HepG2 (cell line): ENCODE data around the gene TNFRSF6B. TPM values are rescaled to one million over a fixed set of nuclear protein-coding genes. Genes with fewer than 3 reads are reported as not detected.
A peak's percentile ranks its signal among the peaks of the same experiment; 100 is the strongest.

Source experiments
- ATAC-seq: fragments of 200-7000 bp; cut with Tn5 transposase; 3 replicates; pipeline ENCODE4 v1.9.1; 2020; ENCODE audit warnings: mild to moderate bottlenecking, moderate library complexity
- BruUV-seq: library from RNA; stranded (reverse); fragments of 400-500 nt; replicated peaks from 2 replicates; lab custom pipeline; 2021; lab: Mats Ljungman, UMichigan
- CTCF ChIA-PET: fragments of 300-600 bp; formaldehyde crosslinking; extraction: SDS; loops from one replicate; lab custom pipeline; 2021; ENCODE audit warnings: low total read pairs, inconsistent platforms, low intra/inter-chr PET ratio; lab: Yijun Ruan, JAX
- POLR2A ChIA-PET: fragments of 350-600 bp; sonication (Branson Sonifier 250); formaldehyde crosslinking; loops from one replicate; lab custom pipeline; 2020; ENCODE audit warnings: antibody characterized with exemption, inconsistent platforms; lab: Yijun Ruan, JAX
- DNase-seq: peaks from one replicate; pipeline ENCODE4 v3.0.0-alpha.2; 2015; ENCODE audit warnings: low spot score
- FAIRE-seq: peaks from 3 replicates; lab custom pipeline; 2011; peaks lifted over from hg19 to GRCh38; lab: Jason Lieb, UNC
- H2AFZ ChIP-seq: one replicate; pipeline ENCODE4 v1.6.1; 2011; ENCODE audit warnings: low read length, inconsistent platforms
- H3K27ac ChIP-seq: fragments of 300-600 bp; 3 replicates; pipeline ENCODE4 v1.8.0; 2011; ENCODE audit warnings: mixed run types, mild to moderate bottlenecking, mixed read lengths, low read length, inconsistent platforms; ENCODE audit not compliant: insufficient read depth; ENCODE audit errors: extremely low read length
- H3K27me3 ChIP-seq, 2 experiments: fragments of 200-600 bp in 1 of 2; 2 replicates in 1 of 2; 3 replicates in 1 of 2; pipeline versions ENCODE4 v1.6.0 to v1.8.0; 2011; ENCODE audit warnings: low read length in 2 of 2, mild to moderate bottlenecking in 2 of 2, moderate library complexity in 2 of 2, inconsistent platforms in 1 of 2; ENCODE audit not compliant: insufficient read depth in 2 of 2, control insufficient read depth in 1 of 2
- H3K36me3 ChIP-seq, 2 experiments: fragments of 200-600 bp in 1 of 2; replicated peaks in 1 of 2; 2 replicates in 1 of 2; 3 replicates in 1 of 2; pipeline versions ENCODE4 v1.5.1 to v1.8.0; 2011; ENCODE audit warnings: low read length in 2 of 2, inconsistent platforms in 1 of 2; ENCODE audit not compliant: insufficient read depth in 2 of 2, control insufficient read depth in 1 of 2
- H3K4me1 ChIP-seq: 2 replicates; pipeline ENCODE4 v1.5.1; 2012; ENCODE audit warnings: low read length, inconsistent platforms; ENCODE audit not compliant: insufficient read depth
- H3K4me2 ChIP-seq: 2 replicates; pipeline ENCODE4 v1.6.0; 2011; ENCODE audit warnings: low read depth, low read length, inconsistent platforms
- H3K4me3 ChIP-seq, 3 experiments: fragments of 200-600 bp in 1 of 3; sonication (generic), shearing (Covaris generic) in 1 of 3; replicated peaks in 1 of 3; 2 replicates each; pipeline ENCODE4 v1.5.1; 2011 to 2016; ENCODE audit warnings: low read length in 3 of 3, inconsistent platforms in 2 of 3, low read depth in 2 of 3, mild to moderate bottlenecking in 2 of 3, control low read depth in 1 of 3, mixed read lengths in 1 of 3; ENCODE audit not compliant: insufficient read depth in 1 of 3
- H3K79me2 ChIP-seq: one replicate; pipeline ENCODE4 v1.6.1; 2011; ENCODE audit warnings: low read length, inconsistent platforms; ENCODE audit not compliant: insufficient read depth
- H3K9ac ChIP-seq: 2 replicates; pipeline ENCODE4 v1.6.0; 2011; ENCODE audit warnings: mild to moderate bottlenecking, low read depth, low read length, inconsistent platforms; ENCODE audit not compliant: insufficient read depth
- H3K9me3 ChIP-seq: 2 replicates; pipeline ENCODE4 v1.5.1; 2012; ENCODE audit warnings: mild to moderate bottlenecking, low read length
- H4K20me1 ChIP-seq: 2 replicates; pipeline ENCODE4 v1.6.0; 2011; ENCODE audit warnings: inconsistent platforms, mild to moderate bottlenecking, low read length, moderate library complexity; ENCODE audit not compliant: insufficient read depth
- AGO2 ChIP-seq: fragments of 200-400 bp; formaldehyde crosslinking; optimal IDR thresholded peaks from 2 replicates; pipeline ENCODE3; 2017; ENCODE audit warnings: mild to moderate bottlenecking, low read depth, low read length, moderate library complexity
- EED ChIP-seq: sonication (generic); formaldehyde crosslinking; IDR thresholded peaks from 2 replicates; pipeline ENCODE4 v1.5.0; 2020; ENCODE audit warnings: mild to moderate bottlenecking, missing genetic modification reagents
- MIER3 ChIP-seq: IDR thresholded peaks from 2 replicates; pipeline ENCODE4 v1.6.1; 2016; ENCODE audit warnings: missing compliant biosample characterization, borderline replicate concordance
- NCOA5 ChIP-seq: sonication (generic); formaldehyde crosslinking; IDR thresholded peaks from 2 replicates; pipeline ENCODE4 v1.4.0; 2020; ENCODE audit warnings: missing genetic modification reagents
- RCOR2 ChIP-seq: IDR thresholded peaks from 2 replicates; pipeline ENCODE4 v1.6.1; 2016; ENCODE audit warnings: missing biosample characterization, missing genetic modification reagents
- TARDBP ChIP-seq: sonication (generic); formaldehyde crosslinking; IDR thresholded peaks from 2 replicates; pipeline ENCODE4 v1.8.0; 2022; ENCODE audit warnings: mild to moderate bottlenecking, missing genetic modification reagents
- U2AF2 ChIP-seq: fragments of 200-400 bp; formaldehyde crosslinking; IDR thresholded peaks from 2 replicates; pipeline ENCODE4 v1.6.1; 2017; ENCODE audit warnings: low read depth, mild to moderate bottlenecking, low read length
- YY1 ChIP-seq: IDR thresholded peaks from 2 replicates; pipeline ENCODE4 v1.6.1; 2011; ENCODE audit warnings: low read length, low read depth, moderate library complexity, mild to moderate bottlenecking; ENCODE audit not compliant: insufficient read depth, insufficient replicate concordance
- ZC3H13 ChIP-seq: sonication (generic); formaldehyde crosslinking; IDR thresholded peaks from 2 replicates; pipeline ENCODE4 v1.8.1; 2023; ENCODE audit warnings: mild to moderate bottlenecking, missing genetic modification reagents, moderate library complexity
- ZNF749 ChIP-seq: sonication (generic); formaldehyde crosslinking; IDR thresholded peaks from 2 replicates; pipeline ENCODE4 v1.8.0; 2022; ENCODE audit warnings: mild to moderate bottlenecking, missing genetic modification reagents, moderate library complexity, borderline replicate concordance
- ZNF792 ChIP-seq: IDR thresholded peaks from 2 replicates; pipeline ENCODE4 v1.6.1; 2016
- WGBS: methylation state at CpG from one replicate; pipeline ENCODE4 v1.1.6; 2017; ENCODE audit warnings: low lambda C conversion rate; 5-methylcytosine and 5-hydroxymethylcytosine counted together
- in situ Hi-C: cut with HindIII; loops from 2 replicates; pipeline ENCODE4 v1.10.0; 2017; ENCODE audit warnings: low pct_unique_long_range_greater_than_20kb; ENCODE audit not compliant: extremely low pct_ligation_motif_present
- intact Hi-C: fragments of 100-400 bp; cut with micrococcal nuclease; formaldehyde crosslinking; loops from one replicate; pipeline ENCODE4 v1.10.0; 2022; ENCODE audit not compliant: unreplicated experiment
- polyA plus RNA-seq, 8 experiments: library from polyadenylated mRNA; depleted of rRNA in 3 of 8; stranded (reverse) in 7 of 8; unstranded in 1 of 8; fragments of >200 nt; fragmentation: Illumina TruSeq in 4 of 8; extraction: Trizol in 4 of 8; gene quantifications; 2 replicates each; pipeline versions ENCODE4 v1.2.1 to v1.2.3, GENCODE V29; 2011 to 2016; ENCODE audit warnings: low read depth in 4 of 8, missing spikeins in 1 of 8, mixed read lengths in 1 of 8; ENCODE audit not compliant: insufficient read depth in 1 of 8
- total RNA-seq, 5 experiments: library from RNA; depleted of rRNA; stranded (reverse); fragments of >200 nt; fragmentation: Illumina TruSeq; extraction: Trizol; gene quantifications; 2 replicates each; pipeline ENCODE4 v1.2.3, GENCODE V29; 2016; ENCODE audit warnings: low read depth in 1 of 5
- TF ChIP-seq, protein P1 (sequence below), 2 experiments: sonication (generic) in 1 of 2; formaldehyde crosslinking in 1 of 2; IDR thresholded peaks; 2 replicates each; pipeline versions ENCODE4 v1.4.0 to v1.6.1; 2016 to 2020; ENCODE audit warnings: borderline replicate concordance in 1 of 2, low read depth in 1 of 2, mild to moderate bottlenecking in 1 of 2, missing genetic modification reagents in 1 of 2
- TF ChIP-seq, protein P2 (sequence below): sonication (generic); formaldehyde crosslinking; IDR thresholded peaks from 2 replicates; pipeline ENCODE4 v1.4.0; 2020; ENCODE audit warnings: missing genetic modification reagents, borderline replicate concordance
- TF ChIP-seq, protein P3 (sequence below): sonication (generic); formaldehyde crosslinking; IDR thresholded peaks from 2 replicates; pipeline ENCODE4 v1.4.0; 2020; ENCODE audit warnings: missing genetic modification reagents

Gene TNFRSF6B
- total and polyA plus RNA-seq, 2 of the 13 experiments (the other 11 are each of a cell fraction or from before 2014, with no cell fraction given), result 0.24 TPM; not detected in 1

DNA sequence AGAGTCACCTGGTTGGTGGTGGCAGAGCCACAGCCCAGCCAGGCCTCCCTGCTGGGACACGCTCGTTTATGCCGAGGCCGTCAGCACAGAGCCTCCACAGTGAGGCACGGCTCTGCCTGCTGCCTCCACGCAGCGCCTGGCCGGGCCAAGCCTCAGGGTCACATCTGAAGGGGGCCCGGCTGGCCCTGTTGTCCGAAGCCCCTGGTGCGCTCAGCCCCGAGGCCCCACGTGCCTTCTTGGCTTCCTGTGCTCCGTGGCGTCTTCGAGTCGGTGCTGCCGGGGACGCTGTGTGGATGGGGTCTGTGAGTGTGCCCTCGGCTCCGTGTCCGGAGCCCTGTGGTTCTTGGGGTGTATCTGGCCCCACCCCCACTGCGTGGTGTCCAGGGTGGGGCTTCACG, 10.4 kb upstream of the TNFRSF6B start (continued):
- TF ChIP-seq, protein P1, sequence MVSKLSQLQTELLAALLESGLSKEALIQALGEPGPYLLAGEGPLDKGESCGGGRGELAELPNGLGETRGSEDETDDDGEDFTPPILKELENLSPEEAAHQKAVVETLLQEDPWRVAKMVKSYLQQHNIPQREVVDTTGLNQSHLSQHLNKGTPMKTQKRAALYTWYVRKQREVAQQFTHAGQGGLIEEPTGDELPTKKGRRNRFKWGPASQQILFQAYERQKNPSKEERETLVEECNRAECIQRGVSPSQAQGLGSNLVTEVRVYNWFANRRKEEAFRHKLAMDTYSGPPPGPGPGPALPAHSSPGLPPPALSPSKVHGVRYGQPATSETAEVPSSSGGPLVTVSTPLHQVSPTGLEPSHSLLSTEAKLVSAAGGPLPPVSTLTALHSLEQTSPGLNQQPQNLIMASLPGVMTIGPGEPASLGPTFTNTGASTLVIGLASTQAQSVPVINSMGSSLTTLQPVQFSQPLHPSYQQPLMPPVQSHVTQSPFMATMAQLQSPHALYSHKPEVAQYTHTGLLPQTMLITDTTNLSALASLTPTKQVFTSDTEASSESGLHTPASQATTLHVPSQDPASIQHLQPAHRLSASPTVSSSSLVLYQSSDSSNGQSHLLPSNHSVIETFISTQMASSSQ (IDR thresholded peaks at IDR 0.05; ENCODE audit: low read depth), result no peak
- TF ChIP-seq, protein P1 (CRISPR knock-in tag; IDR thresholded peaks at IDR 0.05; ENCODE audit: borderline replicate concordance), result no peak
- TF ChIP-seq TARDBP, result no peak

DNA sequence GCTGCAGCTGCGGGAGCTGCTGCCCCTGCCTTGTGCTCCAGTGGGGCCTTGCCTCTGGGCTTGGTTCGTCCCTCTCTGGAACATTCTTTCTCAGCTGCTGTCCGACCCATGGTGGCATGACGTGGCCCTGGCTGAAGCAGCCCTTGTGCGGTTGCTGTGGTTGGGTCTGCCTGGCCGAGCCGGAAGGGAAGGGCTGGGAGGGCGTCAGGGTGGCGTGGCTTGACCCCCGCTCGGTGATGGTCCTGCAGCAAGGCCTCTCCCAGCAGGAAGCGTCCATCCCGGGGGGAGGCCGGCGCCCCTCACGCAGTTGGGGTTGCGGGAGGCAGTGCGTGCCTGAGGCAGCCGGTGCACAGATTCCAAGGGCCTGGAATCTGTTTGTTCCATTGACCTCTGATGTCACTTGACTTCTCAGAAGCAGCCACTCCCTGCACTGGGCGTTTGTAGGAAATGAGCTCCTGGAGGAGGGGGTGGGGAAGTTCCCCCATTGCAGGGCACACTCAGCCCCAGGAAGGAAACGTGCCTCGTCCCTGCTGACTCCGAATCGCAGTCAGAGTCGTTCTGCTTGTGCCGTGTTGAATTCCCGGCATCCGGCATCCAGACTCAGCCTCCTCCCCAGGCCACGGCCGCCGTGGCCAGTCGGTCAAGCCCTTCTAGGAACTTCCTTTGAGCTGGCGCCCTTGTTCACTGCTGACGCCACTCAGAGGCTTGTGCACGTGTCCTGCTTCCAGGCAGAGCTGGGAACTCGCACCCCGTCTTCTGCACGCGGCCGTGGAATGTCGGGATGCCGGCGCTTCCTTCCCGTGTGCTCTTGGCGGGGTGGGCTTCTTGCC, 9.7 kb upstream of the TNFRSF6B start:
- peaks cover 10% of the 10 kb centered on the region for H3K4me1 ChIP-seq
- H3K9ac ChIP-seq, result no peak overlapping the region
- CTCF ChIA-PET, result no interaction called here
- no peaks in the 10 kb centered on the region for H3K9me3 ChIP-seq
- no TSS peak for BruUV-seq
- 0 out of 5 replicates have a peak, but pooled peaks cover 0 to 2% of the 10 kb centered on the region in 2 experiments for H3K36me3 ChIP-seq
- 92% methylated on average over 44 of the region's 45 CpGs for WGBS
- intact Hi-C loops, result no loop called here
- H3K27me3 ChIP-seq, result no peaks in the 10 kb centered on the region
- in situ Hi-C loops, result no loop called here
- FAIRE-seq (no peak), DNase-seq (no peak), ATAC-seq (no peak)
- H3K27ac ChIP-seq, result no peak overlapping the region
- H2AFZ ChIP-seq, result no peak overlapping the region
- POLR2A ChIA-PET, result interaction anchor here (1.3 kb wide), 1 partner anchor 28 kb away, joined by 5 read pairs; the partner anchor contains the start of gene RTEL1
- no peaks in the 10 kb centered on the region for H4K20me1 ChIP-seq
- H3K4me2 ChIP-seq, result no peak overlapping the region
- no peaks in the 10 kb centered on the region for H3K79me2 ChIP-seq
- no peak overlapping the region for H3K4me3 ChIP-seq
- 0 out of 2 replicates have a peak, but pooled peaks have one; percentile 30 for TF ChIP-seq EED (CRISPR knock-in tag)
- no peak for TF ChIP-seq NCOA5 (CRISPR knock-in tag)
- TF ChIP-seq ZNF792, result no peak
- no peak for TF ChIP-seq MIER3 (CRISPR knock-in tag)
- TF ChIP-seq U2AF2, result no peak
- TF ChIP-seq, protein P2, sequence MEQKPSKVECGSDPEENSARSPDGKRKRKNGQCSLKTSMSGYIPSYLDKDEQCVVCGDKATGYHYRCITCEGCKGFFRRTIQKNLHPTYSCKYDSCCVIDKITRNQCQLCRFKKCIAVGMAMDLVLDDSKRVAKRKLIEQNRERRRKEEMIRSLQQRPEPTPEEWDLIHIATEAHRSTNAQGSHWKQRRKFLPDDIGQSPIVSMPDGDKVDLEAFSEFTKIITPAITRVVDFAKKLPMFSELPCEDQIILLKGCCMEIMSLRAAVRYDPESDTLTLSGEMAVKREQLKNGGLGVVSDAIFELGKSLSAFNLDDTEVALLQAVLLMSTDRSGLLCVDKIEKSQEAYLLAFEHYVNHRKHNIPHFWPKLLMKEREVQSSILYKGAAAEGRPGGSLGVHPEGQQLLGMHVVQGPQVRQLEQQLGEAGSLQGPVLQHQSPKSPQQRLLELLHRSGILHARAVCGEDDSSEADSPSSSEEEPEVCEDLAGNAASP (CRISPR knock-in tag), result no peak
- TF ChIP-seq, protein P3, sequence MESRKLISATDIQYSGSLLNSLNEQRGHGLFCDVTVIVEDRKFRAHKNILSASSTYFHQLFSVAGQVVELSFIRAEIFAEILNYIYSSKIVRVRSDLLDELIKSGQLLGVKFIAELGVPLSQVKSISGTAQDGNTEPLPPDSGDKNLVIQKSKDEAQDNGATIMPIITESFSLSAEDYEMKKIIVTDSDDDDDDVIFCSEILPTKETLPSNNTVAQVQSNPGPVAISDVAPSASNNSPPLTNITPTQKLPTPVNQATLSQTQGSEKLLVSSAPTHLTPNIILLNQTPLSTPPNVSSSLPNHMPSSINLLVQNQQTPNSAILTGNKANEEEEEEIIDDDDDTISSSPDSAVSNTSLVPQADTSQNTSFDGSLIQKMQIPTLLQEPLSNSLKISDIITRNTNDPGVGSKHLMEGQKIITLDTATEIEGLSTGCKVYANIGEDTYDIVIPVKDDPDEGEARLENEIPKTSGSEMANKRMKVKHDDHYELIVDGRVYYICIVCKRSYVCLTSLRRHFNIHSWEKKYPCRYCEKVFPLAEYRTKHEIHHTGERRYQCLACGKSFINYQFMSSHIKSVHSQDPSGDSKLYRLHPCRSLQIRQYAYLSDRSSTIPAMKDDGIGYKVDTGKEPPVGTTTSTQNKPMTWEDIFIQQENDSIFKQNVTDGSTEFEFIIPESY (CRISPR knock-in tag), result peak; percentile 53; the same call in 1 of the 2 replicates
- TF ChIP-seq ZNF749, result no peak
- peak; percentile 63 for TF ChIP-seq AGO2
- no peak for TF ChIP-seq ZC3H13 (CRISPR knock-in tag)
- TF ChIP-seq RCOR2 (CRISPR knock-in tag), result no peak
- TF ChIP-seq YY1, result no peak
